ENCODE data around the gene MORF4L1. TPM values are rescaled to one million over a fixed set of nuclear protein-coding genes. Genes with fewer than 3 reads are reported as not detected.
"Not testable (repeated sequence)": the region's sequence is repeated elsewhere in the genome, so short reads cannot be mapped to it uniquely, and the experiment has no call there.

The MORF4L1 gene
- total and polyA plus RNA-seq, 8 donors = 78.8 to 545 (median 267) TPM

GRCh38 chr15:78838489-78838888 lies 34.2 kb upstream of the MORF4L1 start:
- H3K4me3 ChIP-seq = no peak overlapping the region
- H3K4me1 ChIP-seq = peaks cover 0 to 13% (median 3%) of the 10 kb centered on the region in 4 donors
- H3K27ac ChIP-seq = no peak overlapping the region
- H3K36me3 ChIP-seq = no peaks in the 10 kb centered on the region
- no peaks in the 10 kb centered on the region for H3K9me3 ChIP-seq
- intact Hi-C loops (cut with DNase I; ENCODE audit: low total_unique reads) = no loop called here
- H3K27me3 ChIP-seq = no peaks in the 10 kb centered on the region
- DNase-seq = peak in 1 of 2 donors; percentile 41
- WGBS, 5 donors = 47 to 86% (median 79%) methylated on average over 3 of the region's 3 CpGs
- no peak for TF ChIP-seq CTCF (IDR thresholded peaks at IDR 0.05)
- TF ChIP-seq POLR2AphosphoS5 (IDR thresholded peaks at IDR 0.05) = no peak
- no peak for TF ChIP-seq POLR2A (IDR thresholded peaks at IDR 0.05)
- TF ChIP-seq EP300 (IDR thresholded peaks at IDR 0.05) = no peak

GRCh38 chr15:78839151-78839550 lies 33.5 kb upstream of the MORF4L1 start:
- H3K4me3 ChIP-seq; intact Hi-C loops (cut with DNase I; ENCODE audit: low total_unique reads); DNase-seq; H3K36me3 ChIP-seq; H3K9me3 ChIP-seq; H3K27me3 ChIP-seq; H3K27ac ChIP-seq: not testable (repeated sequence)
- whole genome bisulfite sequencing, 5 donors = 71 to 94% (median 89%) methylated on average over 6 of the region's 6 CpGs
- H3K4me1 ChIP-seq = peaks cover 0 to 13% (median 3%) of the 10 kb centered on the region in 4 donors

- Histone ChIP-seq H3K4me1 (peaks cover 0 to 13% (median 3%) of the 10 kb centered on the region in 4 donors), H3K4me3 (no peak overlapping the region), H3K36me3 (no peaks in the 10 kb centered on the region), H3K27ac (peak overlapping the region in 1 of 5 donors; percentile 60), H3K9me3 (no peaks in the 10 kb centered on the region), H3K27me3 (no peaks in the 10 kb centered on the region)
- peak in 1 of 2 donors; percentile 39 for DNase-seq
- intact Hi-C loops (cut with DNase I; ENCODE audit: low total_unique reads) = no loop called here
- TF ChIP-seq EP300 (IDR thresholded peaks at IDR 0.05) (no peak), POLR2AphosphoS5 (IDR thresholded peaks at IDR 0.05) (no peak), CTCF (IDR thresholded peaks at IDR 0.05) (no peak), POLR2A (IDR thresholded peaks at IDR 0.05) (no peak)
- 67 to 80% (median 74%) methylated on average over 7 of the region's 7 CpGs for WGBS, 5 donors
These were observed 31.9 kb upstream of the MORF4L1 start for GRCh38 chr15:78840661-78841375.

- TF ChIP-seq CTCF (IDR thresholded peaks at IDR 0.05) (no peak), POLR2A (IDR thresholded peaks at IDR 0.05) (no peak), EP300 (IDR thresholded peaks at IDR 0.05) (no peak), POLR2AphosphoS5 (IDR thresholded peaks at IDR 0.05) (no peak)
- no peak overlapping the region for H3K4me3 ChIP-seq
- no peaks in the 10 kb centered on the region for H3K9me3 ChIP-seq
- no peaks in the 10 kb centered on the region for H3K27me3 ChIP-seq
- DNase-seq = no peak
- peaks cover 0 to 13% (median 3%) of the 10 kb centered on the region in 4 donors for H3K4me1 ChIP-seq
- WGBS, 5 donors = 48 to 79% (median 68%) methylated on average over 3 of the region's 3 CpGs
- no peaks in the 10 kb centered on the region for H3K36me3 ChIP-seq
- peak overlapping the region in 1 of 5 donors; percentile 60 for H3K27ac ChIP-seq
- intact Hi-C loops (cut with DNase I; ENCODE audit: low total_unique reads) = no loop called here
These were observed 31.3 kb upstream of the MORF4L1 start for GRCh38 chr15:78841376-78841706.

GRCh38 chr15:78841891-78842290 lies 30.8 kb upstream of the MORF4L1 start:
- Histone ChIP-seq H3K4me3 (no peak overlapping the region), H3K27me3 (no peaks in the 10 kb centered on the region), H3K36me3 (no peaks in the 10 kb centered on the region), H3K4me1 (peaks cover 0 to 13% (median 3%) of the 10 kb centered on the region in 4 donors), H3K9me3 (no peaks in the 10 kb centered on the region), H3K27ac (no peak overlapping the region)
- no peak for TF ChIP-seq CTCF (IDR thresholded peaks at IDR 0.05)
- no peak for TF ChIP-seq POLR2AphosphoS5 (IDR thresholded peaks at IDR 0.05)
- no peak for TF ChIP-seq POLR2A (IDR thresholded peaks at IDR 0.05)
- TF ChIP-seq EP300 (IDR thresholded peaks at IDR 0.05) = no peak
- no peak for DNase-seq
- WGBS, 5 donors = 79 to 84% (median 82%) methylated on average over 6 of the region's 6 CpGs
- intact Hi-C loops (cut with DNase I; ENCODE audit: low total_unique reads) = no loop called here

Measured in stomach (tissue), 9 donors.